DMS79 treated with DMSO at 0.1 percent for 48 hours (cell line): ENCODE data around the gene CMIP.
"Not testable (repeated sequence)": the region's sequence is repeated elsewhere in the genome, so short reads cannot be mapped to it uniquely, and the experiment has no call there.

ENCODE experiments used
- DNase-seq: peaks from one replicate; lab custom pipeline; 2025; lab: John Stamatoyannopoulos, UW

CMIP gene

DNA sequence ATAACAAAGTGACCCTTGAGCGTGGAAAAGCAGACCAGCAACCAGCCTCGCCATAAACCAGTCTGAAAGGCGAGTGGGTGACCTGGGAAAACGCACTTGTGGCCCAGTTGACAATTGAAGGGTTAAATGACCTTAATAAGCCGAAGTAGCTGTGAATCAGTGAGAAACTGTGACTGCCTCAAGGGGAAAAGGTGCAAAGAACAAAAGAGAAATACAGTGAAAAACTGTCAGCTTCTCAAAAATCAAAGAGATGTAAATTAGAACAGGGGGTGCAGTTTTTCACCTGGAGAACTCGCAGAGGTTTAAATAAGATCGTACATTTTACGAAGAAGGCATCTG, 124.1 kb downstream of the CMIP start:
- DNase-seq, result no peak

DNA sequence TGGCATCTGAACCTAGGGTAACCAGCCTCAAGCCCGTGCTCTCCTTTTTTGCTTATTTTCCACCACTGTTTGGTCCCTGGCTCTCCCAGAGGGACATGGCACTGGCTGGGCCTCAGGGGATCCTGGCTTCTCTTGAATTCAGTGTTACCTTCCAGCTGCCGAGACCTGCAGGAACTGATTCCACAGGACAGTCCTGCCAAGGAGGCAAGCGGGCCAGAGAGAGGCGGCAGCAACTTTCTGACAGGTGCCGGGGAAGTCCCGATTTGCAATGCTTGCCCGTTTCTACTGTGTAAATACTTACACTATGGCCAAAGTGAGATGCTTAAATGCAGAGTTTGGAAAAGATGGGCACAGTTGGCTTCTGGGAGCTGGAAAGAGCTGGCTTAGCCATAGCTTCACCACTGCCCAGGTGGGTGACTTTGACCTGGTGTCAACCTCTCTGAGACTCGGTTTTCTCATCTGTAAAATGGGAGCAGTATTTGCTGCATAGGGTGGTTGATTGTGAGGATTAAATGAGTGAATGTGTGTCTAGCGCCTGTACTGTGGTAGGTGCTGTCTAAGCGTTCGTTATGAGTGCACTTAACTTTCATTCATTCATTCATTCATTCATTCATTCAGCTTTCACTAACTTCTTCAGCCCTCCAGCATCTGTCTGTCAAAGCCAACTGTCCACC, 124.9 kb downstream of the CMIP start:
- DNase-seq, result no peak

DNA sequence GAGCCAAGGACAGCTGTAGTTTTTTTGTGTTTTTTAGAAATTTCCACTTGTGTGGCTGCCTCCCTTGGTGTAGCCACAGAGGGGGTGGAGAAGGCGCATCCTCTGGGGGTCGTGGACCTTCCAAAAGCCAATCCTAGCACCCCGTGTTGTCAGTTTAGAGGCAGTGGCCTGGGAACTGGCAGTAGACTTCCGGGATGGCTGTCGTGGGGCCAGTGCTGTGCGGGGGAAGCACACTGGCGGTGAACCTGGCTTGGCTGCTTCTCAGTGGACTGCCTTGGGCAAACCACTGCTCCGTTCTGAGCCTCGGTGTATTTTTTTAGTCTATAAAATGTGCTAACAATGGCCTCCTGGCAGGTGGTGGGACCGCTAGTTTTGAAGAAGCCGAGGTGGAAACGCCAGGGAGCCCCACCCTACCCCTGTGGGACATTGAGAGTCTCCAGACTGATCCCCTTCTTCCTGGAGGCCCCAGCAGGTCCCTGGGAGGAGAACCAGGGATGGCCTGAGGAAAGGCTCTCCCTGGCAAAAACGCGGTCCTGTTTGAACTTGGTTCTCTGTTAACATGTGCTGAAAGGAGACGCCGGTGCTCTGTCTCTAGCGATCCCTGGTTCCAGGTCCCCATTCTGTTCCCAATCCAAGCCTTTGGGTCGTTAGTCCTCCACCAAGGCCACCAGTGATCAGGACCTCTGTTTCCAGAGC, 125.7 kb downstream of the CMIP start:
- no peak for DNase-seq

GRCh38 chr16:81571175-81571574, 126.6 kb downstream of the CMIP start:
- no peak for DNase-seq

DNA sequence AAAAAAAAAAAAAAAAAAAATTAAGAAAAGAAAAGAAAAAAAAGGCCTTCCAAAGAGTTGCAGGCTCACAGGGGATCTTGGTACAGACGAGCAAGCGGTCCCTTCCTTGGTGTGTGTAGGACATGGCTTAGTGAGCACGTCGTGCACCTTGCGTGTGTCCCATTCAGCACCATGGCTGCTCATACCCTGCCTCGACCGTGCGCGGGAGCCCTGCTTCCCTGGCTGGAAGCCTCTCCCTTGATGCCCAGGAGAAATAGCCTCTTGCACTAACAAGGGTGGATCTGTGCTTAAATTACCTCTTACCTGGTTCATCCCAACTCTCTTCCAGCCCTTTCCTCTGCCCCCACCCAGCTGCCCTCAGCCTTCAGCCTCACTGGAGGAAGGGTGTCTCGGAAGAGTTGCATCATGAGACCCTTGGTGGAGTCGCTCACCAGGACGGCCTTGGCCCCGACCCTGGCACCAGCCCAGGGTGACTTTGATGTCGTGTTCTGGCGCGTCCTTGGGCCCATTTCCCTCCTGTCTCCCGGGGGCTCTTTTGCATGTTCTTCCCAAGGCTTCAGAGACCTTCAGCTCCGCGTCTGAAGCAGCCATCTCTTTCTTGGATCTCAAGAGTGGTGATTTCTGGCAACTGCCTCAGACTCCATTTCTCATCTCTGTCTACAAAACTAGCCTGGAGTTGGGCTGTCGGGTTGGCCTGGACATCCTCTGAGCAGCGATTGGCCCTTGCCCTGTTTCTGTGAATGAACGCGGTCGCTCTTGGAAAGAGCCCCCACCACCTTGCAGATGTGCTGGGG, 127.2 kb downstream of the CMIP start:
- DNase-seq, result no peak

DNA sequence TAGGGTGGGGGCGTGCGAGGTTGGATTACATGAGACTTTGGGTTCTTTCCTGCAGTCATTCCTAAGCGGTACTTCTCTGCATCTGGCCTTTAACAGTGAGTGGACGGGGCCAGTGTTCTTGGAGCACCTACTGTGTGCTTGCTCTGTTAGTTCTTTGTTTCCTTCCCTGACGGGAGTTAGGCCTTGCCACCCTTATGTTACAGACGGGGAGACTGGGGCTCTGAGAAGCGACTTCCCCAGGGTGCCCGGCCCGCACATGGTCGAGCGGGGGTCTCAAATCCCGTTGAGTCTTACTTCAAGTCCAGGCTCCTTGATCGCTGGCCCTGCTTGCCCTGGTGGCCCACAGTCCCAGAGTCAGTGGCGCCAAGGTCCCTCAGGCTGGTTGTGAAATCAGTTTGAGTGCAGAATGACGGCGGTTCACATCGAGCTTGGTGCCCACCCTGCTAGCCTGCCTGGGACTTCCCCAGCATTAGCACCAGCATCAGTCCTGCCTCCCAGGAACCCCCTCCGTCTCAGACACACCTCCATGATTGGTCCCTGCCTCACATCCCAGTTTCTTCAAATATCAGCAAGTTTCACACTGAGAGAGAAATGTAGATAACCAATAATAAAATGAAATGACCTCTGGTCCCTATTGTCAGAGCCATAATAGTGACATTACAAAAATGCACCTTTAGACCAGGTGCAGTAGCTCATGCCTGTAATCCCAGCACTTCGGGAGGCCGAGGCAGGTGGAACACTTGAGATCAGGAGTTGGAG, 128.0 kb downstream of the CMIP start:
- no peak for DNase-seq

- no peak for DNase-seq
Observed at GRCh38 chr16:81573533-81574020, 129.0 kb downstream of the CMIP start.

DNA sequence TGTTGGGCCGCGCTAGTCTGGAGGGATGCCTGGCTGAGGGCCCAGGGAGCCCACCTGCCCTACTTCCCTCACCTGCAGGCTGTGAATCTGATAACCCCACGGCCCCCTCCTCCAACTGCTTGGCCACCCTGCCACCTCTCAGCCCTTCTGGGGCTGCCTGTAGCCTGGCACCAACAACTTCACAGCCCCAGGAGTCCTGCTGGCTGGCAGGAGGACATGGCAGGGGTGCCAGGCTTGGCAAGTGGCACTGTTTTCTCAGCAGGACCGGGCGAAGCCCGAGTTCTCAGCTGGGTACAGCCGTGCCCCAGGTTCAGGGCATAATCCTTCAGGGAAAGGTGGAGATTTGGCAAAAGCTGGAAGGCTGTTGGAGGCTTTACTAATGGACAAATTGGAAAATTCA, 129.6 kb downstream of the CMIP start:
- no peak for DNase-seq

GRCh38 chr16:81575307-81575706, 130.7 kb downstream of the CMIP start:
- DNase-seq, result no peak

- no peak for DNase-seq
Observed at GRCh38 chr16:81575834-81576233, 131.2 kb downstream of the CMIP start.

DNA sequence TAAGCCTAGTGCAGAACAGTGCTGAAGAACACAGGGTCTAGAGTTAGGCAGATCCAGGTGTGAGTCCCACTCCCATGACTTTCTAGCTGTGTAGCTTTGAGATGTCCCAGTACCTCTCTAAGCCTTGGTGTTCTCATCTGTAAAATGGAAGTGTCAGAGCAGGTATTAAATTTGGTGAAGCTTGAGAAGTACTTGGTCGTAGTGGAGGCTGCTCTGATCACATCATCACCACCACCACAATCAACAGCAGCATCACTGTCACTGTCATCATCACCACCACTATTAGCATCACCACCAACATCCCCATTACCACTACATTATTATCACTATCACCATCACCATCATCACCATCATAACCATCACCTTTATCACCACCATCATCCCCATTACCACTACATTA, 132.1 kb downstream of the CMIP start:
- DNase-seq, result no peak

GRCh38 chr16:81577272-81577671, 132.7 kb downstream of the CMIP start:
- not testable (repeated sequence) for DNase-seq

DNA sequence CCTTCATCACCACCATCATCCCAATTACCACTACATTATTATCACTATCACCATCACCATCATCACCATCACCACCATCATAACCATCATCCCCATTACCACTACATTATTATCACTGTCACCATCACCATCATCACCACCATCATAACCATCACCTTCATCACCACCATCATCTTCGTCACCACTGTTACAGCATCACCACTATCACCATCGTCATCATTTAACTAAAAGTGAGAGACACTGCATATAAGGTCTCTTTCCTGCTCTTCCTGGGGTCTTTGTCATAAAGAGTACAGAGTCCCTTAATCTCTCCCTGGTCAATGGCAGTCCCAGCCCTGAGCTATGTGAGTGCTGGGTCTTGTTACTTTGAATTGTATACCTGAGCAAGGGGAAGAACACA, 133.5 kb downstream of the CMIP start:
- no peak for DNase-seq

DNA sequence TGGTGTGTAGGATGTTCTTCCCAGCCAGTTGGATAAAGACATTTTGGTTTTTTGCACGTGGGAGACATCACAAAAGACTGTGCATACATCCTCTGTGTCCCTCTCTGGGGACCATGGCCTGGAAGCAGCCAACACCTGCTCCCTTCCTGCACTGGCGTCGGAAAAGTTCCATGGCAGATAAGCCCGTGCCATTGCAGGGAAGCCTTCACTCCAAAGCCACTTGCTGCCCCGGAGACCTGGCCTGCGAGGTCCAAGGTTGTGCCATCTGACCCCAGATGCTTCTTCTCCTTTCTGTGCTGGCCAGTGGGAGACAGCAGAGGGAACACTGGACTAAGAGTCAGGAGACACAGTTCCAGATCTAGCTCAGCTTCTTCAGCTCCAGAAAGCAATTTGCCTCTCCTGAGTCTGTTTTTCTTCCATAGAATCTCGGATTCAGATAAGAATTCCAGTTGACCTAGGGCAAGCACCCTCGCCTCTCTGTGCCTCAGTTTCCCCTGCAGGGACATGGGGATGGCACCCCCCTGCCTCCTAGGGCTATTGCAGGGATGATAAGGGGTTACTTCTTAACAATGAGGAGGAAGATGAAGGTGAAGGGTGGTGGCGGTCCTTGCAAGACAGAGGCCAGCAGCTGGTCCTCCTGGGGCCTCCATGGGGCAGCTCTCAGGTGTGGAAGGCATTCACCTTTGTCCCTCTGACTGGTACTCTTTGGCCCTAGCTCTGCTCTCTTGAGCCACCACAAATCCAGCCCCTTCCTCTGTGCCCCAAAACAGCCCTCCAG, 134.2 kb downstream of the CMIP start:
- DNase-seq, result no peak

- DNase-seq, result no peak
Observed at GRCh38 chr16:81581107-81581506, 136.5 kb downstream of the CMIP start.

- DNase-seq, result no peak
Observed at GRCh38 chr16:81582655-81583441, 138.2 kb downstream of the CMIP start.

- no peak for DNase-seq
Observed at GRCh38 chr16:81583893-81584631, 139.5 kb downstream of the CMIP start.

GRCh38 chr16:81585785-81586184, 141.2 kb downstream of the CMIP start:
- DNase-seq, result no peak

DNA sequence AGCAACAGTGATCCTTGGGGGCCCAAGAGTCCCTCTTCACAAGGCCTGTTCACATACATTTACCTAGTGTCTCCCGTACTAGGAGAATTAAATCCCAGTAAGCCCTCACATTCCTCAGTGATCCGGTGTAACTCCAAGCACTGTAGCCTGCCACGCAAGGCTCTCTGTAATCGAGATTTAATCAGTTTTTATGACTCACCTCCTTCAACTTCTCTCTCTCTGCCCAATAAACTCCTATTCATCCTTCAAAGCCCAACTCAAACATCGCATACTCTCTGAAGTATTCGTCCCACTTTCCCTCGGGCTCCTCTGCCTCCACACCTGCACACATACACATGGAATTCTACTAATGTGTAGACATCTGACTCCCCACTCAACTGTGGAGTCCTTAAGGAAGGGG, 141.8 kb downstream of the CMIP start:
- no peak for DNase-seq
